ENCODE results near the gene CRYM.

The CRYM gene

DNA sequence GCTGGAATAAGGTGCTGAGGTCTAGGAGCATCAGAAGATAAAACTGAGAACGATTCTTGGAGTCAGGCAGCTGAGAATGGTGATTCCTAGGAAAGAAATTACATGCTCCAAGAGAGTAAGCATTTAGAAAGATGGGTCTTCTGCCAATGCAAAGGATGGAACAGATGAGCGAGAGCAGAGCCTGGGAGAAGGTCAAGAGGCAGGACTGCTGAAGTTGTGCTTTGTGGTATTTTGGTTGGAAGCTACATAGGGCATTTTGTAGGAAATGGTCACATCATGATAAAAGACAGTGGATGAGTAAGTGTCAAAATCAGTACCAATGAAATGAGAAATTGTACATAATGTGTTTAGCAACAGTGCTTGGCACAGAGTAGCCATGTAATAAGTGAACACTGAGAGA lies 1.4 kb upstream of the CRYM start:
- H3K14ac ChIP-seq (ENCODE audit: low read length): no peak overlapping the region
- H3K27me3 ChIP-seq (ENCODE audit: control insufficient read depth in 3 of 3, insufficient read depth in 3 of 3, low read depth in 1 of 3, low read length in 3 of 3): peaks cover 0 to 66% (median 16%) of the 10 kb centered on the region in 3 experiments
- no peak overlapping the region for H2AFZ ChIP-seq (ENCODE audit: low read length)

GRCh38 chr16:21277045-21277926 lies 804 bp downstream of the CRYM start:
- no peak overlapping the region for H3K4ac ChIP-seq (ENCODE audit: low read length)
- peaks cover 0 to 55% (median 16%) of the 10 kb centered on the region in 3 experiments for H3K27me3 ChIP-seq (ENCODE audit: control insufficient read depth in 3 of 3, insufficient read depth in 3 of 3, low read depth in 1 of 3, low read length in 3 of 3)
- H2BK12ac ChIP-seq (ENCODE audit: low read length): no peak overlapping the region
- no peak overlapping the region for H3K9ac ChIP-seq (ENCODE audit: low read depth, low read length, poor library complexity)
- no peak overlapping the region for H2BK120ac ChIP-seq (ENCODE audit: low read depth, low read length)
- no peak overlapping the region for H4K91ac ChIP-seq (ENCODE audit: low read depth, low read length, poor library complexity)
- H2AK5ac ChIP-seq (ENCODE audit: low read depth, low read length): peak overlapping the region; percentile 4
- no peaks in the 10 kb centered on the region for H3K79me1 ChIP-seq (ENCODE audit: low read depth, low read length)
- H3K4me1 ChIP-seq (ENCODE audit: control insufficient read depth in 2 of 2, insufficient read depth in 1 of 2, low read depth in 1 of 2, low read length in 2 of 2): peaks cover 4% of the 10 kb centered on the region in 2 donors
- no peaks in the 10 kb centered on the region for H3K36me3 ChIP-seq (replicated peaks in 1 of 2; ENCODE audit: control insufficient read depth in 2 of 2, insufficient read depth in 2 of 2, low read length in 2 of 2)
- no peak overlapping the region for H3K14ac ChIP-seq (ENCODE audit: low read length)
- H2AFZ ChIP-seq (ENCODE audit: low read length): peak overlapping the region; percentile 94
- DNase-seq (ENCODE audit: low spot score): no peak
- WGBS, 2 donors (ENCODE audit: extremely low coverage in 2 of 2, insufficient read length in 2 of 2, insufficient replicate concordance in 1 of 2): no CpG with 5 or more reads among the region's 17 CpGs
- H3K4me3 ChIP-seq (ENCODE audit: low read length in 2 of 2): peak overlapping the region in 1 of 2 donors; percentile 80
- no peak overlapping the region for H2BK5ac ChIP-seq (ENCODE audit: low read length)
- no peak overlapping the region for H3K27ac ChIP-seq (replicated peaks; ENCODE audit: low read length)
- no peaks in the 10 kb centered on the region for H3K9me3 ChIP-seq (replicated peaks in 1 of 2; ENCODE audit: control insufficient read depth in 2 of 2, insufficient read depth in 1 of 2, low read depth in 1 of 2, low read length in 2 of 2)
- no peak overlapping the region for H3K23ac ChIP-seq (ENCODE audit: low read depth, low read length, poor library complexity)
- no peak overlapping the region for H2BK15ac ChIP-seq (ENCODE audit: low read length)
- H3K18ac ChIP-seq (ENCODE audit: low read length): no peak overlapping the region
- H3K4me2 ChIP-seq (ENCODE audit: insufficient read depth, low read length, poor library complexity, severe bottlenecking): peak overlapping the region; percentile 98
- no peak overlapping the region for H4K8ac ChIP-seq (ENCODE audit: low read depth, low read length)

More for the DNA sequence above, 1.4 kb upstream of the CRYM start:
- Histone ChIP-seq H4K8ac (ENCODE audit: low read depth, low read length) (no peak overlapping the region), H2BK5ac (ENCODE audit: low read length) (no peak overlapping the region), H3K4me1 (ENCODE audit: control insufficient read depth in 2 of 2, insufficient read depth in 1 of 2, low read depth in 1 of 2, low read length in 2 of 2) (peaks cover 3 to 4% of the 10 kb centered on the region in 2 donors), H2BK12ac (ENCODE audit: low read length) (no peak overlapping the region), H2AK5ac (ENCODE audit: low read depth, low read length) (no peak overlapping the region), H3K27ac (replicated peaks; ENCODE audit: low read length) (no peak overlapping the region), H3K18ac (ENCODE audit: low read length) (no peak overlapping the region), H3K36me3 (replicated peaks in 1 of 2; ENCODE audit: control insufficient read depth in 2 of 2, insufficient read depth in 2 of 2, low read length in 2 of 2) (no peaks in the 10 kb centered on the region), H3K4me2 (ENCODE audit: insufficient read depth, low read length, poor library complexity, severe bottlenecking) (no peak overlapping the region), H2BK120ac (ENCODE audit: low read depth, low read length) (no peak overlapping the region), H3K23ac (ENCODE audit: low read depth, low read length, poor library complexity) (no peak overlapping the region), H3K9ac (ENCODE audit: low read depth, low read length, poor library complexity) (no peak overlapping the region), H3K4ac (ENCODE audit: low read length) (no peak overlapping the region), H3K79me1 (ENCODE audit: low read depth, low read length) (no peaks in the 10 kb centered on the region), H4K91ac (ENCODE audit: low read depth, low read length, poor library complexity) (no peak overlapping the region), H3K9me3 (replicated peaks in 1 of 2; ENCODE audit: control insufficient read depth in 2 of 2, insufficient read depth in 1 of 2, low read depth in 1 of 2, low read length in 2 of 2) (no peaks in the 10 kb centered on the region), H3K4me3 (ENCODE audit: low read length in 2 of 2) (no peak overlapping the region), H2BK15ac (ENCODE audit: low read length) (no peak overlapping the region)
- no CpG with 5 or more reads among the region's 2 CpGs for WGBS, 2 donors (ENCODE audit: extremely low coverage in 2 of 2, insufficient read length in 2 of 2, insufficient replicate concordance in 1 of 2)
- no peak for DNase-seq (ENCODE audit: low spot score)

DNA sequence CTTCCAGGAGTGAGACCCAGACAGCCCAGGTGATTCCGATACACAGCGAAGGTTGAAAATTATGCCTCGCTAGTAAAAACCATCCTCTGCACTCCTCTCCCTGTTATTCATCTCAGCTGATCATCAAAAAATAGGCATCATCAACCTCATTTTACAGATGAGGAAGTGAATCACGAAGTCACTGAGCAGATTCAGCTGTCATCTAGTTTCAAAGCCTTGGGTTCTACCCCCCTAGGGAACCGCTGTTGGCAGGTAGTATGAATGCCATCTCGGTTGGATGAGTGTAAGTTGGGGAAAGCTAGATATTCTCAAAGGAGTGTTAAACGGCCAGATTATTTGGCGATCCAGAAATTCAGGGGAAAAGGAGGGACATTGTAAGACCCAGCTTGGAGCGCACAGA lies 2.0 kb downstream of the CRYM start:
- no CpG with 5 or more reads among the region's 9 CpGs for WGBS, 2 donors (ENCODE audit: extremely low coverage in 2 of 2, insufficient read length in 2 of 2, insufficient replicate concordance in 1 of 2)
- H3K9me3 ChIP-seq (replicated peaks in 1 of 2; ENCODE audit: control insufficient read depth in 2 of 2, insufficient read depth in 1 of 2, low read depth in 1 of 2, low read length in 2 of 2): no peaks in the 10 kb centered on the region
- peaks cover 4% of the 10 kb centered on the region in 2 donors for H3K4me1 ChIP-seq (ENCODE audit: control insufficient read depth in 2 of 2, insufficient read depth in 1 of 2, low read depth in 1 of 2, low read length in 2 of 2)
- H3K4me3 ChIP-seq (ENCODE audit: low read length in 2 of 2): no peak overlapping the region
- no peak overlapping the region for H3K14ac ChIP-seq (ENCODE audit: low read length)
- H4K8ac ChIP-seq (ENCODE audit: low read depth, low read length): no peak overlapping the region
- H3K18ac ChIP-seq (ENCODE audit: low read length): no peak overlapping the region
- H4K91ac ChIP-seq (ENCODE audit: low read depth, low read length, poor library complexity): no peak overlapping the region
- H3K4me2 ChIP-seq (ENCODE audit: insufficient read depth, low read length, poor library complexity, severe bottlenecking): no peak overlapping the region
- H2BK12ac ChIP-seq (ENCODE audit: low read length): no peak overlapping the region
- no peak for DNase-seq (ENCODE audit: low spot score)
- H3K4ac ChIP-seq (ENCODE audit: low read length): no peak overlapping the region
- no peaks in the 10 kb centered on the region for H3K36me3 ChIP-seq (replicated peaks in 1 of 2; ENCODE audit: control insufficient read depth in 2 of 2, insufficient read depth in 2 of 2, low read length in 2 of 2)
- H3K27me3 ChIP-seq (ENCODE audit: control insufficient read depth in 3 of 3, insufficient read depth in 3 of 3, low read depth in 1 of 3, low read length in 3 of 3): peaks cover 0 to 52% (median 16%) of the 10 kb centered on the region in 3 experiments
- no peak overlapping the region for H2BK5ac ChIP-seq (ENCODE audit: low read length)
- H2AFZ ChIP-seq (ENCODE audit: low read length): no peak overlapping the region
- no peak overlapping the region for H3K9ac ChIP-seq (ENCODE audit: low read depth, low read length, poor library complexity)
- no peak overlapping the region for H3K27ac ChIP-seq (replicated peaks; ENCODE audit: low read length)
- no peaks in the 10 kb centered on the region for H3K79me1 ChIP-seq (ENCODE audit: low read depth, low read length)
- no peak overlapping the region for H3K23ac ChIP-seq (ENCODE audit: low read depth, low read length, poor library complexity)
- no peak overlapping the region for H2BK15ac ChIP-seq (ENCODE audit: low read length)
- H2BK120ac ChIP-seq (ENCODE audit: low read depth, low read length): no peak overlapping the region
- H2AK5ac ChIP-seq (ENCODE audit: low read depth, low read length): no peak overlapping the region

GRCh38 chr16:21275529-21275928 lies 2.6 kb downstream of the CRYM start:
- Histone ChIP-seq H3K36me3 (replicated peaks in 1 of 2; ENCODE audit: control insufficient read depth in 2 of 2, insufficient read depth in 2 of 2, low read length in 2 of 2) (no peaks in the 10 kb centered on the region), H2BK12ac (ENCODE audit: low read length) (no peak overlapping the region), H3K14ac (ENCODE audit: low read length) (no peak overlapping the region), H3K79me1 (ENCODE audit: low read depth, low read length) (no peaks in the 10 kb centered on the region), H3K9ac (ENCODE audit: low read depth, low read length, poor library complexity) (no peak overlapping the region), H3K27me3 (ENCODE audit: control insufficient read depth in 3 of 3, insufficient read depth in 3 of 3, low read depth in 1 of 3, low read length in 3 of 3) (peaks cover 0 to 52% (median 16%) of the 10 kb centered on the region in 3 experiments), H3K4me2 (ENCODE audit: insufficient read depth, low read length, poor library complexity, severe bottlenecking) (no peak overlapping the region), H3K4me3 (ENCODE audit: low read length in 2 of 2) (no peak overlapping the region), H3K23ac (ENCODE audit: low read depth, low read length, poor library complexity) (no peak overlapping the region), H2AFZ (ENCODE audit: low read length) (no peak overlapping the region), H2AK5ac (ENCODE audit: low read depth, low read length) (no peak overlapping the region), H3K4ac (ENCODE audit: low read length) (no peak overlapping the region), H2BK120ac (ENCODE audit: low read depth, low read length) (no peak overlapping the region), H3K9me3 (replicated peaks in 1 of 2; ENCODE audit: control insufficient read depth in 2 of 2, insufficient read depth in 1 of 2, low read depth in 1 of 2, low read length in 2 of 2) (no peaks in the 10 kb centered on the region), H2BK5ac (ENCODE audit: low read length) (no peak overlapping the region), H2BK15ac (ENCODE audit: low read length) (no peak overlapping the region), H3K4me1 (ENCODE audit: control insufficient read depth in 2 of 2, insufficient read depth in 1 of 2, low read depth in 1 of 2, low read length in 2 of 2) (peaks cover 4% of the 10 kb centered on the region in 2 donors), H3K27ac (replicated peaks; ENCODE audit: low read length) (no peak overlapping the region), H3K18ac (ENCODE audit: low read length) (no peak overlapping the region), H4K8ac (ENCODE audit: low read depth, low read length) (no peak overlapping the region), H4K91ac (ENCODE audit: low read depth, low read length, poor library complexity) (no peak overlapping the region)
- WGBS, 2 donors (ENCODE audit: extremely low coverage in 2 of 2, insufficient read length in 2 of 2, insufficient replicate concordance in 1 of 2): no CpG with 5 or more reads among the region's 3 CpGs
- DNase-seq (ENCODE audit: low spot score): no peak
